Kasumi-1 (cell line): ENCODE data around the gene HMG20B.
"Not testable (repeated sequence)": the region's sequence is repeated elsewhere in the genome, so short reads cannot be mapped to it uniquely, and the experiment has no call there.

Experiments
- DNase-seq, 2 experiments: peaks; one replicate each; lab custom pipeline; 2025; lab: John Stamatoyannopoulos, UW

Gene HMG20B

GRCh38 chr19:3572855-3573161 is at the start of gene HMG20B:
TSS of gene HMG20B (plus strand) at chr19:3572944. CDS start at chr19:3573310, 366 bp downstream.
- no peak for DNase-seq

- DNase-seq = no peak
These were observed 49.2 kb upstream of the HMG20B start for GRCh38 chr19:3523361-3524077.

- DNase-seq = no peak
These were observed 48.5 kb upstream of the HMG20B start for GRCh38 chr19:3524078-3524842.

- no peak for DNase-seq
These were observed 47.8 kb upstream of the HMG20B start for GRCh38 chr19:3524904-3525451.

- no peak for DNase-seq
These were observed 46.1 kb upstream of the HMG20B start for GRCh38 chr19:3526507-3527237.

GRCh38 chr19:3527238-3527910 is 45.4 kb upstream of the HMG20B start:
- no peak for DNase-seq

GRCh38 chr19:3528080-3528479 is 44.7 kb upstream of the HMG20B start:
- no peak for DNase-seq

- DNase-seq = no peak
These were observed 44.1 kb upstream of the HMG20B start for GRCh38 chr19:3528539-3529211.

GRCh38 chr19:3529299-3529698 is 43.4 kb upstream of the HMG20B start:
- not testable (repeated sequence) for DNase-seq

- no peak for DNase-seq
These were observed 42.4 kb upstream of the HMG20B start for GRCh38 chr19:3530389-3530788.

GRCh38 chr19:3531716-3532115 is 41.0 kb upstream of the HMG20B start:
- DNase-seq = no peak

GRCh38 chr19:3532154-3532786 is 40.5 kb upstream of the HMG20B start:
- DNase-seq = no peak

- no peak for DNase-seq
These were observed 39.7 kb upstream of the HMG20B start for GRCh38 chr19:3533033-3533432.

- DNase-seq = no peak
These were observed 39.1 kb upstream of the HMG20B start for GRCh38 chr19:3533563-3534216.

GRCh38 chr19:3534375-3535234 is 38.1 kb upstream of the HMG20B start:
- no peak for DNase-seq

GRCh38 chr19:3535235-3535535 is 37.6 kb upstream of the HMG20B start:
- DNase-seq = no peak

- DNase-seq = no peak
These were observed 37.2 kb upstream of the HMG20B start for GRCh38 chr19:3535563-3535965.

GRCh38 chr19:3535981-3536380 is 36.8 kb upstream of the HMG20B start:
- no peak for DNase-seq

GRCh38 chr19:3536429-3537100 is 36.2 kb upstream of the HMG20B start:
- no peak for DNase-seq
